Measurements from ENCODE around the gene DERL2. TPM values are rescaled to one million over a fixed set of nuclear protein-coding genes. Genes with fewer than 3 reads are reported as not detected.

DERL2 gene
- total RNA-seq: 64.3 and 69.8 TPM in 2 replicates

- intact Hi-C loops (cut with micrococcal nuclease): loop anchor here (1.0 to 5.0 kb wide), 6 partner anchors 17 to 1167 kb away; partner anchors contain the start of genes C17orf100, DHX33, MED31 and NLRP1
- Mint-ChIP-seq H3K4me1 (peaks cover 55% of the 10 kb centered on the region), H3K36me3 (ENCODE audit: low read depth) (peaks cover 67% of the 10 kb centered on the region), H3K9me3 (no peaks in the 10 kb centered on the region), H3K4me3 (peak within 1 kb of the TSS; percentile 98), H3K27me3 (no peaks in the 10 kb centered on the region), H3K27ac (peak within 1 kb of the TSS; percentile 99)
- DNase-seq: no peak
These were observed at the start of gene DERL2 for GRCh38 chr17:5485270-5486205. DERL2 (minus strand) TSS chr17:5486178; CDS start chr17:5486161, 17 bp downstream.

- H3K4me3 Mint-ChIP-seq: no peak overlapping the region
- H3K9me3 Mint-ChIP-seq: no peaks in the 10 kb centered on the region
- peaks cover 51% of the 10 kb centered on the region for H3K36me3 Mint-ChIP-seq (ENCODE audit: low read depth)
- H3K4me1 Mint-ChIP-seq: no peaks in the 10 kb centered on the region
- no peak for DNase-seq
- no peak overlapping the region for H3K27ac Mint-ChIP-seq
- intact Hi-C loops (cut with micrococcal nuclease): no loop called here
- no peaks in the 10 kb centered on the region for H3K27me3 Mint-ChIP-seq
These were observed 49.5 kb upstream of the DERL2 start for GRCh38 chr17:5535436-5535835.

GRCh38 chr17:5533486-5534315 lies 47.7 kb upstream of the DERL2 start:
- peaks cover 48% of the 10 kb centered on the region for H3K36me3 Mint-ChIP-seq (ENCODE audit: low read depth)
- H3K4me3 Mint-ChIP-seq: no peak overlapping the region

GRCh38 chr17:5532581-5532980 lies 46.6 kb upstream of the DERL2 start:
- DNase-seq: no peak
- no peaks in the 10 kb centered on the region for H3K9me3 Mint-ChIP-seq
- H3K4me3 Mint-ChIP-seq: no peak overlapping the region
- no peaks in the 10 kb centered on the region for H3K27me3 Mint-ChIP-seq
- no peak overlapping the region for H3K27ac Mint-ChIP-seq
- intact Hi-C loops (cut with micrococcal nuclease): no loop called here
- H3K4me1 Mint-ChIP-seq: no peaks in the 10 kb centered on the region
- peaks cover 46% of the 10 kb centered on the region for H3K36me3 Mint-ChIP-seq (ENCODE audit: low read depth)

More at GRCh38 chr17:5533486-5534315, 47.7 kb upstream of the DERL2 start:
- Mint-ChIP-seq H3K9me3 (no peaks in the 10 kb centered on the region), H3K27me3 (no peaks in the 10 kb centered on the region), H3K4me1 (no peaks in the 10 kb centered on the region), H3K27ac (no peak overlapping the region)
- DNase-seq: no peak
- intact Hi-C loops (cut with micrococcal nuclease): no loop called here

- Mint-ChIP-seq H3K27ac (no peak overlapping the region), H3K9me3 (no peaks in the 10 kb centered on the region), H3K4me3 (no peak overlapping the region), H3K4me1 (peaks cover 9% of the 10 kb centered on the region), H3K27me3 (no peaks in the 10 kb centered on the region), H3K36me3 (ENCODE audit: low read depth) (peaks cover 43% of the 10 kb centered on the region)
- no peak for DNase-seq
- intact Hi-C loops (cut with micrococcal nuclease): no loop called here
These were observed 45.1 kb upstream of the DERL2 start for GRCh38 chr17:5531085-5531418.

- no peaks in the 10 kb centered on the region for H3K27me3 Mint-ChIP-seq
- intact Hi-C loops (cut with micrococcal nuclease): no loop called here
- no peak overlapping the region for H3K4me3 Mint-ChIP-seq
- H3K9me3 Mint-ChIP-seq: no peaks in the 10 kb centered on the region
- peaks cover 43% of the 10 kb centered on the region for H3K36me3 Mint-ChIP-seq (ENCODE audit: low read depth)
- H3K27ac Mint-ChIP-seq: no peak overlapping the region
- DNase-seq: no peak
- H3K4me1 Mint-ChIP-seq: peaks cover 10% of the 10 kb centered on the region
These were observed 44.5 kb upstream of the DERL2 start for GRCh38 chr17:5530265-5531084.

GRCh38 chr17:5527601-5528250 lies 41.7 kb upstream of the DERL2 start:
- peak overlapping the region; percentile 88 for H3K27ac Mint-ChIP-seq
- DNase-seq: no peak
- H3K4me3 Mint-ChIP-seq: no peak overlapping the region
- H3K4me1 Mint-ChIP-seq: peaks cover 10% of the 10 kb centered on the region
- H3K36me3 Mint-ChIP-seq (ENCODE audit: low read depth): peaks cover 50% of the 10 kb centered on the region
- H3K9me3 Mint-ChIP-seq: no peaks in the 10 kb centered on the region
- no peaks in the 10 kb centered on the region for H3K27me3 Mint-ChIP-seq
- intact Hi-C loops (cut with micrococcal nuclease): loop anchor here (5.0 kb wide), 1 partner anchor 40 kb away; the partner anchor contains the start of genes DERL2 and MIS12

- Mint-ChIP-seq H3K36me3 (ENCODE audit: low read depth) (peaks cover 48% of the 10 kb centered on the region), H3K4me3 (no peak overlapping the region), H3K27ac (peak overlapping the region; percentile 88), H3K9me3 (no peaks in the 10 kb centered on the region), H3K4me1 (peaks cover 10% of the 10 kb centered on the region), H3K27me3 (no peaks in the 10 kb centered on the region)
- intact Hi-C loops (cut with micrococcal nuclease): loop anchor here (1.0 to 5.0 kb wide), 2 partner anchors 40 to 57 kb away; partner anchors contain the start of genes DERL2, MIS12 and NLRP1
- peak; percentile 74 for DNase-seq
These were observed 41.0 kb upstream of the DERL2 start for GRCh38 chr17:5526821-5527598.

GRCh38 chr17:5523249-5523648 lies 37.3 kb upstream of the DERL2 start:
- Mint-ChIP-seq H3K36me3 (ENCODE audit: low read depth) (peaks cover 43% of the 10 kb centered on the region), H3K27me3 (no peaks in the 10 kb centered on the region), H3K4me3 (no peak overlapping the region), H3K9me3 (no peaks in the 10 kb centered on the region), H3K4me1 (peaks cover 10% of the 10 kb centered on the region), H3K27ac (no peak overlapping the region)
- DNase-seq: no peak
- intact Hi-C loops (cut with micrococcal nuclease): no loop called here

- H3K4me3 Mint-ChIP-seq: no peak overlapping the region
- H3K4me1 Mint-ChIP-seq: peaks cover 10% of the 10 kb centered on the region
- no peaks in the 10 kb centered on the region for H3K27me3 Mint-ChIP-seq
- no peak for DNase-seq
- no peak overlapping the region for H3K27ac Mint-ChIP-seq
- H3K36me3 Mint-ChIP-seq (ENCODE audit: low read depth): peaks cover 48% of the 10 kb centered on the region
- intact Hi-C loops (cut with micrococcal nuclease): no loop called here
- no peaks in the 10 kb centered on the region for H3K9me3 Mint-ChIP-seq
These were observed 36.5 kb upstream of the DERL2 start for GRCh38 chr17:5522476-5522875.

- Mint-ChIP-seq H3K27me3 (no peaks in the 10 kb centered on the region), H3K4me3 (no peak overlapping the region), H3K36me3 (ENCODE audit: low read depth) (peaks cover 62% of the 10 kb centered on the region), H3K27ac (no peak overlapping the region), H3K9me3 (peaks cover 4% of the 10 kb centered on the region), H3K4me1 (peaks cover 17% of the 10 kb centered on the region)
- DNase-seq: no peak
- intact Hi-C loops (cut with micrococcal nuclease): no loop called here
These were observed 30.2 kb upstream of the DERL2 start for GRCh38 chr17:5516060-5516792.

- Mint-ChIP-seq H3K27me3 (no peaks in the 10 kb centered on the region), H3K4me3 (no peak overlapping the region), H3K27ac (no peak overlapping the region), H3K36me3 (ENCODE audit: low read depth) (peaks cover 56% of the 10 kb centered on the region), H3K4me1 (peaks cover 17% of the 10 kb centered on the region), H3K9me3 (peaks cover 4% of the 10 kb centered on the region)
- intact Hi-C loops (cut with micrococcal nuclease): no loop called here
- DNase-seq: no peak
These were observed 29.0 kb upstream of the DERL2 start for GRCh38 chr17:5514976-5515375.

All from activated CD4-positive, alpha-beta T cell treated with anti-CD3 and anti-CD28 coated beads, Interleukin-2, amount 10 ng/mL, durations not matched to agents 24 days and 14 days (primary cell).